Upper lobe of left lung (tissue), 4 donors: Measurements from ENCODE around the gene SCLY.

Experiments
- POLR2A ChIP-seq, 4 donors: fragments of 450-650 bp; IDR thresholded peaks; one replicate each; pipeline ENCODE4 v1.5.1; 2016 to 2017; ENCODE audit warnings: antibody characterized with exemption in 4 of 4, mild to moderate bottlenecking in 2 of 4
- POLR2AphosphoS5 ChIP-seq, 2 donors: sonication (generic); formaldehyde crosslinking; IDR thresholded peaks; one replicate each; pipeline ENCODE4 v1.5.1; 2017; ENCODE audit warnings: antibody characterized with exemption in 2 of 2
- TF ChIP-seq, protein P1 (sequence below), 6 experiments: fragments of 450-650 bp in 4 of 6; fragments of 200-600 bp in 2 of 6; sonication (generic) in 2 of 6; IDR thresholded peaks; one replicate each; pipeline ENCODE4 v1.5.1; 2016 to 2019; ENCODE audit warnings: antibody characterized with exemption in 6 of 6

DNA sequence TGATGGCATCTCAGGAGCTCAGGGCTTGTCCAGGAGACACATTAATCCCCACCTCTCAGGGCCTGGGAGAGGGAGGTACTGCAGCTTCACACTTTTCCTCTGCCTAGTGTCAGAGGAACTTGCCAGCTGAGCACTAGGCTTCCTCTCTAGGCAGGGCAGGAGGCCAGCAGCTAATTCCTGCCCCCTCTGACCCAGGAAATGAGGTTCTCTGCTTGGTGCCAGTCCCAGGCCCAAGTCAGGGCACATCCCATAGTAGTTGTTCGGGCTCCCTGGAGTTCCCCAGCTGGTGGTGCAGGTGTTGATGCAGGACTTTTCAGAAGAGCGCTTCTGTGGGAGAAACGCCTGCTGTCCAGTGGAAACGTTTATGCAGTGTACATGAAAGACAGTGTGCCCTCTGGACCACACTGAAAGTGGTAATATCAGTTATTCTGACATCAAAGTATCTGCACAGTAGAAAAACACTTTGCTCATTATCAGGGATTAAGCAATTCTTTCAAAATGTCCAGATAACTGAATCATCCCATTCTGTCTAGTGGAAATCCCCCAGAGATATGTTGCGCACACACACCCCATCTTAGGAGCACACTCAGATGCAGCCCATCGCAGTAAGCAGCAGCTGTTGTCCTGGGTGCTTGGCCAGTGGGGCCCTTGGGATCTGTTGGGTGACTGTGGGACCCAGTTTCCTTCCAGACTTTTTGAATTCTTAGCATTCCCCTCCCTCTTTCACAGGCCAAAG is 17.8 kb upstream of the SCLY start:
- TF ChIP-seq POLR2A (IDR thresholded peaks at IDR 0.05) (no peak), POLR2AphosphoS5 (IDR thresholded peaks at IDR 0.05) (no peak)
- TF ChIP-seq, protein P1, sequence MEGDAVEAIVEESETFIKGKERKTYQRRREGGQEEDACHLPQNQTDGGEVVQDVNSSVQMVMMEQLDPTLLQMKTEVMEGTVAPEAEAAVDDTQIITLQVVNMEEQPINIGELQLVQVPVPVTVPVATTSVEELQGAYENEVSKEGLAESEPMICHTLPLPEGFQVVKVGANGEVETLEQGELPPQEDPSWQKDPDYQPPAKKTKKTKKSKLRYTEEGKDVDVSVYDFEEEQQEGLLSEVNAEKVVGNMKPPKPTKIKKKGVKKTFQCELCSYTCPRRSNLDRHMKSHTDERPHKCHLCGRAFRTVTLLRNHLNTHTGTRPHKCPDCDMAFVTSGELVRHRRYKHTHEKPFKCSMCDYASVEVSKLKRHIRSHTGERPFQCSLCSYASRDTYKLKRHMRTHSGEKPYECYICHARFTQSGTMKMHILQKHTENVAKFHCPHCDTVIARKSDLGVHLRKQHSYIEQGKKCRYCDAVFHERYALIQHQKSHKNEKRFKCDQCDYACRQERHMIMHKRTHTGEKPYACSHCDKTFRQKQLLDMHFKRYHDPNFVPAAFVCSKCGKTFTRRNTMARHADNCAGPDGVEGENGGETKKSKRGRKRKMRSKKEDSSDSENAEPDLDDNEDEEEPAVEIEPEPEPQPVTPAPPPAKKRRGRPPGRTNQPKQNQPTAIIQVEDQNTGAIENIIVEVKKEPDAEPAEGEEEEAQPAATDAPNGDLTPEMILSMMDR (IDR thresholded peaks at IDR 0.05): no peak
